ENCODE measurements around the gene RASAL1.

RASAL1 gene

GRCh38 chr12:113066813-113067400, 68.7 kb downstream of the RASAL1 start:
- Histone ChIP-seq H2BK12ac (ENCODE audit: low read length in 2 of 2) (no peak overlapping the region), H3K27me3 (ENCODE audit: control insufficient read depth in 1 of 2, insufficient read depth in 1 of 2, low read length in 2 of 2) (peaks cover 72 to 86% of the 10 kb centered on the region in 2 experiments), H4K91ac (ENCODE audit: low read length) (no peak overlapping the region), H3K27ac (ENCODE audit: low read length, poor library complexity, severe bottlenecking) (no peak overlapping the region), H3K4me1 (ENCODE audit: control insufficient read depth, insufficient read depth, low read depth, low read length) (peaks cover 14% of the 10 kb centered on the region), H3K14ac (ENCODE audit: low read length in 2 of 2) (no peak overlapping the region), H3K9ac (ENCODE audit: low read length) (no peak overlapping the region), H3K18ac (ENCODE audit: low read depth in 1 of 2, low read length in 2 of 2) (no peak overlapping the region), H3K4ac (ENCODE audit: low read depth in 1 of 2, low read length in 2 of 2) (no peak overlapping the region), H3K4me3 (ENCODE audit: insufficient read depth in 1 of 2, low read depth in 1 of 2, low read length in 2 of 2) (no peak overlapping the region), H2AFZ (ENCODE audit: low read depth, low read length) (no peak overlapping the region), H3K4me2 (ENCODE audit: low read length, poor library complexity, severe bottlenecking) (no peak overlapping the region), H3K23ac (ENCODE audit: low read length in 2 of 2) (no peak overlapping the region), H2BK120ac (ENCODE audit: low read depth, low read length) (no peak overlapping the region), H2BK5ac (ENCODE audit: low read depth, low read length, poor library complexity, severe bottlenecking) (no peak overlapping the region), H3K79me1 (replicated peaks; ENCODE audit: low read length, poor library complexity, severe bottlenecking) (no peaks in the 10 kb centered on the region), H3K9me3 (ENCODE audit: control insufficient read depth, low read length) (no peaks in the 10 kb centered on the region), H4K8ac (ENCODE audit: low read length) (no peak overlapping the region), H2AK5ac (ENCODE audit: low read length, severe bottlenecking) (no peak overlapping the region), H3K36me3 (ENCODE audit: control insufficient read depth in 1 of 2, insufficient read depth in 2 of 2, low read depth in 1 of 2, low read length in 2 of 2) (no peaks in the 10 kb centered on the region), H2BK15ac (ENCODE audit: low read depth, poor library complexity, severe bottlenecking) (no peak overlapping the region)
- DNase-seq = no peak
- 73% methylated on average over 12 of the region's 13 CpGs for WGBS

GRCh38 chr12:113065126-113066007, 70.2 kb downstream of the RASAL1 start:
- H4K8ac ChIP-seq (ENCODE audit: low read length) = no peak overlapping the region
- H3K14ac ChIP-seq (ENCODE audit: low read length in 2 of 2) = no peak overlapping the region
- H3K79me1 ChIP-seq (replicated peaks; ENCODE audit: low read length, poor library complexity, severe bottlenecking) = no peaks in the 10 kb centered on the region
- no peak overlapping the region for H2AK5ac ChIP-seq (ENCODE audit: low read length, severe bottlenecking)
- H3K9ac ChIP-seq (ENCODE audit: low read length) = no peak overlapping the region
- H2AFZ ChIP-seq (ENCODE audit: low read depth, low read length) = no peak overlapping the region
- H3K27me3 ChIP-seq (ENCODE audit: control insufficient read depth in 1 of 2, insufficient read depth in 1 of 2, low read length in 2 of 2) = peaks cover 60 to 91% of the 10 kb centered on the region in 2 experiments
- no peak overlapping the region for H3K23ac ChIP-seq (ENCODE audit: low read length in 2 of 2)
- H3K4me2 ChIP-seq (ENCODE audit: low read length, poor library complexity, severe bottlenecking) = no peak overlapping the region
- H3K36me3 ChIP-seq (ENCODE audit: control insufficient read depth in 1 of 2, insufficient read depth in 2 of 2, low read depth in 1 of 2, low read length in 2 of 2) = no peaks in the 10 kb centered on the region
- peaks cover 14% of the 10 kb centered on the region for H3K4me1 ChIP-seq (ENCODE audit: control insufficient read depth, insufficient read depth, low read depth, low read length)
- H4K91ac ChIP-seq (ENCODE audit: low read length) = no peak overlapping the region
- 38% methylated on average over 21 of the region's 31 CpGs for WGBS
- H3K18ac ChIP-seq (ENCODE audit: low read depth in 1 of 2, low read length in 2 of 2) = no peak overlapping the region
- H2BK5ac ChIP-seq (ENCODE audit: low read depth, low read length, poor library complexity, severe bottlenecking) = no peak overlapping the region
- no peak overlapping the region for H3K27ac ChIP-seq (ENCODE audit: low read length, poor library complexity, severe bottlenecking)
- H2BK15ac ChIP-seq (ENCODE audit: low read depth, poor library complexity, severe bottlenecking) = no peak overlapping the region
- no peak overlapping the region for H2BK12ac ChIP-seq (ENCODE audit: low read length in 2 of 2)
- peak; percentile 10 for DNase-seq
- no peak overlapping the region for H3K4ac ChIP-seq (ENCODE audit: low read depth in 1 of 2, low read length in 2 of 2)
- H3K9me3 ChIP-seq (ENCODE audit: control insufficient read depth, low read length) = no peaks in the 10 kb centered on the region
- H3K4me3 ChIP-seq (ENCODE audit: insufficient read depth in 1 of 2, low read depth in 1 of 2, low read length in 2 of 2) = no peak overlapping the region
- H2BK120ac ChIP-seq (ENCODE audit: low read depth, low read length) = no peak overlapping the region

- no peaks in the 10 kb centered on the region for H3K79me1 ChIP-seq (replicated peaks; ENCODE audit: low read length, poor library complexity, severe bottlenecking)
These were observed 71.0 kb downstream of the RASAL1 start for GRCh38 chr12:113064395-113065125.

More at GRCh38 chr12:113064395-113065125, 71.0 kb downstream of the RASAL1 start:
- no peak overlapping the region for H4K91ac ChIP-seq (ENCODE audit: low read length)
- DNase-seq = no peak
- no peak overlapping the region for H3K27ac ChIP-seq (ENCODE audit: low read length, poor library complexity, severe bottlenecking)
- no peak overlapping the region for H3K23ac ChIP-seq (ENCODE audit: low read length in 2 of 2)
- no peak overlapping the region for H2BK120ac ChIP-seq (ENCODE audit: low read depth, low read length)
- H3K27me3 ChIP-seq (ENCODE audit: control insufficient read depth in 1 of 2, insufficient read depth in 1 of 2, low read length in 2 of 2) = peaks cover 60 to 91% of the 10 kb centered on the region in 2 experiments
- 83% methylated on average over 4 of the region's 5 CpGs for WGBS
- H3K14ac ChIP-seq (ENCODE audit: low read length in 2 of 2) = no peak overlapping the region
- no peaks in the 10 kb centered on the region for H3K9me3 ChIP-seq (ENCODE audit: control insufficient read depth, low read length)
- peaks cover 14% of the 10 kb centered on the region for H3K4me1 ChIP-seq (ENCODE audit: control insufficient read depth, insufficient read depth, low read depth, low read length)
- no peak overlapping the region for H2AFZ ChIP-seq (ENCODE audit: low read depth, low read length)
- no peak overlapping the region for H3K4me2 ChIP-seq (ENCODE audit: low read length, poor library complexity, severe bottlenecking)
- H2BK12ac ChIP-seq (ENCODE audit: low read length in 2 of 2) = no peak overlapping the region
- no peak overlapping the region for H2BK15ac ChIP-seq (ENCODE audit: low read depth, poor library complexity, severe bottlenecking)
- H4K8ac ChIP-seq (ENCODE audit: low read length) = no peak overlapping the region
- H3K18ac ChIP-seq (ENCODE audit: low read depth in 1 of 2, low read length in 2 of 2) = no peak overlapping the region
- no peak overlapping the region for H2BK5ac ChIP-seq (ENCODE audit: low read depth, low read length, poor library complexity, severe bottlenecking)
- no peak overlapping the region for H2AK5ac ChIP-seq (ENCODE audit: low read length, severe bottlenecking)
- no peaks in the 10 kb centered on the region for H3K36me3 ChIP-seq (ENCODE audit: control insufficient read depth in 1 of 2, insufficient read depth in 2 of 2, low read depth in 1 of 2, low read length in 2 of 2)
- no peak overlapping the region for H3K9ac ChIP-seq (ENCODE audit: low read length)
- H3K4me3 ChIP-seq (ENCODE audit: insufficient read depth in 1 of 2, low read depth in 1 of 2, low read length in 2 of 2) = no peak overlapping the region
- H3K4ac ChIP-seq (ENCODE audit: low read depth in 1 of 2, low read length in 2 of 2) = no peak overlapping the region

Measured in mesenchymal stem cell (in vitro differentiated cells and primary cell).